PC-3 (cell line): ENCODE data around the gene SIAH2. TPM values are rescaled to one million over a fixed set of nuclear protein-coding genes. Genes with fewer than 3 reads are reported as not detected.

Source experiments
- ATAC-seq: fragments of 200-7000 bp; cut with Tn5 transposase; 2 replicates; pipeline ENCODE4 v1.9.1; 2020; ENCODE audit warnings: mild to moderate bottlenecking, moderate library complexity
- BruUV-seq: library from RNA; stranded (reverse); fragments of 400-500 nt; replicated peaks from 2 replicates; lab custom pipeline; 2021; lab: Mats Ljungman, UMichigan
- CTCF ChIA-PET: fragments of 300-600 bp; sonication (Branson Sonifier 250); formaldehyde crosslinking; loops from one replicate; lab custom pipeline; 2022; ENCODE audit warnings: antibody characterized with exemption; lab: Charles Lee
- POLR2A ChIA-PET: fragments of 300-600 bp; sonication (Branson Sonifier 250); formaldehyde crosslinking; loops from one replicate; lab custom pipeline; 2022; ENCODE audit warnings: antibody characterized with exemption; ENCODE audit not compliant: unreplicated experiment; lab: Charles Lee
- DNase-seq: peaks from one replicate; pipeline ENCODE4 v3.0.0-alpha.2; 2015
- H2AFZ ChIP-seq: fragments of 300-600 bp; sonication (generic); 2 replicates; pipeline ENCODE4 v1.6.0; 2016; ENCODE audit warnings: antibody characterized with exemption, low read length
- H3F3A ChIP-seq: fragments of 300-600 bp; sonication (generic); one replicate; pipeline ENCODE4 v1.6.0; 2017; ENCODE audit warnings: antibody characterized with exemption, low read length, control low read depth, mild to moderate bottlenecking; ENCODE audit not compliant: unreplicated experiment
- H3K27ac ChIP-seq: fragments of 300-600 bp; sonication (generic); 2 replicates; pipeline ENCODE4 v1.5.1; 2016; ENCODE audit warnings: mild to moderate bottlenecking, low read length
- H3K27me3 ChIP-seq: fragments of 300-600 bp; sonication (generic); 2 replicates; pipeline ENCODE4 v1.6.1; 2016; ENCODE audit warnings: low read length, mixed read lengths
- H3K36me3 ChIP-seq: fragments of 300-600 bp; sonication (generic); 2 replicates; pipeline ENCODE4 v1.6.1; 2016; ENCODE audit warnings: low read depth, mixed run types, low read length, mixed read lengths
- H3K4me1 ChIP-seq: fragments of 300-600 bp; sonication (generic); 2 replicates; pipeline ENCODE4 v1.5.1; 2016; ENCODE audit warnings: low read length; ENCODE audit not compliant: insufficient read depth
- H3K4me2 ChIP-seq: fragments of 300-600 bp; sonication (generic); 2 replicates; pipeline ENCODE4 v1.6.0; 2016; ENCODE audit warnings: low read length
- H3K4me3 ChIP-seq: fragments of 300-600 bp; sonication (generic); 2 replicates; pipeline ENCODE4 v1.5.1; 2016; ENCODE audit warnings: mild to moderate bottlenecking, low read length, mixed read lengths
- H3K79me2 ChIP-seq: fragments of 300-600 bp; sonication (generic); 2 replicates; pipeline ENCODE4 v1.6.1; 2017; ENCODE audit warnings: low read length, mixed read lengths
- H3K9ac ChIP-seq: fragments of 300-600 bp; sonication (generic); 2 replicates; pipeline ENCODE4 v1.6.0; 2016; ENCODE audit warnings: mild to moderate bottlenecking, low read length
- H3K9me2 ChIP-seq: fragments of 300-600 bp; sonication (generic); replicated peaks from 2 replicates; pipeline ENCODE4 v1.6.1; 2016; ENCODE audit warnings: mixed run types, low read length, mixed read lengths
- H3K9me3 ChIP-seq: fragments of 300-600 bp; sonication (generic); 2 replicates; pipeline ENCODE4 v1.6.1; 2016; ENCODE audit warnings: low read length, mixed read lengths
- H4K20me1 ChIP-seq: fragments of 300-600 bp; sonication (generic); 2 replicates; pipeline ENCODE4 v1.6.1; 2016; ENCODE audit warnings: low read length, mixed read lengths
- CTCF ChIP-seq: fragments of 300-600 bp; sonication (generic); conservative IDR thresholded peaks from 2 replicates; pipeline ENCODE4 v1.5.1; 2017; ENCODE audit warnings: antibody characterized with exemption, low read depth, mild to moderate bottlenecking, low read length
- EZH2 ChIP-seq: fragments of 300-600 bp; sonication (generic); IDR thresholded peaks from one replicate; pipeline ENCODE4 v1.6.1; 2017; ENCODE audit warnings: antibody characterized with exemption, mild to moderate bottlenecking, low read length; ENCODE audit not compliant: unreplicated experiment
- EZH2phosphoT487 ChIP-seq: fragments of 300-600 bp; sonication (generic); IDR thresholded peaks from 2 replicates; pipeline ENCODE4 v1.6.1; 2018; ENCODE audit warnings: mild to moderate bottlenecking, antibody characterized with exemption, low read length, borderline replicate concordance
- intact Hi-C: fragments of 100-400 bp; cut with micrococcal nuclease; formaldehyde crosslinking; loops from 2 replicates; pipeline ENCODE4 v1.9.0; 2023
- total RNA-seq: library from RNA; depleted of rRNA; stranded (reverse); fragments of >200 nt; gene quantifications from 2 replicates; pipeline ENCODE4 v1.2.3, GENCODE V29; 2014

SIAH2 gene
- total RNA-seq, 1 experiment from 2014 or later, result 37.8 TPM

- Histone ChIP-seq H3K9me2 (no peaks in the 10 kb centered on the region), H3K9ac (no peak overlapping the region), H3K4me3 (no peak overlapping the region), H3K27ac (no peak overlapping the region), H4K20me1 (no peaks in the 10 kb centered on the region), H2AFZ (no peak overlapping the region), H3K4me2 (no peak overlapping the region), H3K27me3 (0 out of 2 replicates have a peak, but pooled peaks cover 5% of the 10 kb centered on the region), H3K9me3 (no peaks in the 10 kb centered on the region), H3K4me1 (0 out of 2 replicates have a peak, but pooled peaks cover 4% of the 10 kb centered on the region), H3K36me3 (no peaks in the 10 kb centered on the region), H3K79me2 (no peaks in the 10 kb centered on the region), H3F3A (no peaks in the 10 kb centered on the region)
- ATAC-seq, result no peak
- no peak for DNase-seq
- no peak for TF ChIP-seq EZH2
- TF ChIP-seq EZH2phosphoT487, result no peak
- no peak for TF ChIP-seq CTCF
- CTCF ChIA-PET, result no interaction called here
- no TSS peak for BruUV-seq
- intact Hi-C loops, result loop anchor here (1.0 kb wide), 1 partner anchor 72 kb away; no protein-coding TSS in a partner anchor
- POLR2A ChIA-PET, result no interaction called here
Observed at GRCh38 chr3:150793641-150794040, 30.7 kb upstream of the SIAH2 start.

GRCh38 chr3:150790629-150791028 lies 27.7 kb upstream of the SIAH2 start:
- no peaks in the 10 kb centered on the region for H3F3A ChIP-seq
- ChIA-PET CTCF (no interaction called here), POLR2A (no interaction called here)

More at GRCh38 chr3:150790629-150791028, 27.7 kb upstream of the SIAH2 start:
- Histone ChIP-seq H3K9me2 (no peaks in the 10 kb centered on the region), H3K4me1 (peaks cover 25% of the 10 kb centered on the region), H2AFZ (no peak overlapping the region), H3K4me2 (no peak overlapping the region), H3K4me3 (no peak overlapping the region), H4K20me1 (no peaks in the 10 kb centered on the region), H3K9ac (no peak overlapping the region), H3K79me2 (no peaks in the 10 kb centered on the region), H3K27ac (no peak overlapping the region), H3K36me3 (no peaks in the 10 kb centered on the region), H3K27me3 (no peaks in the 10 kb centered on the region), H3K9me3 (no peaks in the 10 kb centered on the region)
- BruUV-seq, result no TSS peak
- intact Hi-C loops, result no loop called here
- TF ChIP-seq EZH2, result no peak
- no peak for TF ChIP-seq EZH2phosphoT487
- no peak for TF ChIP-seq CTCF
- ATAC-seq, result no peak
- DNase-seq, result no peak
